PC-3 (cell line): Measurements from ENCODE around the gene AP3B1.
A peak's percentile ranks its signal among the peaks of the same experiment; 100 is the strongest.

Experiments used
- CTCF ChIP-seq: fragments of 300-600 bp; sonication (generic); conservative IDR thresholded peaks from 2 replicates; pipeline ENCODE4 v1.5.1; 2017; ENCODE audit warnings: antibody characterized with exemption, low read depth, mild to moderate bottlenecking, low read length
- EZH2 ChIP-seq: fragments of 300-600 bp; sonication (generic); IDR thresholded peaks from one replicate; pipeline ENCODE4 v1.6.1; 2017; ENCODE audit warnings: antibody characterized with exemption, mild to moderate bottlenecking, low read length; ENCODE audit not compliant: unreplicated experiment

- TF ChIP-seq CTCF (peak; percentile 39), EZH2 (no peak)
These were observed 237.5 kb downstream of the AP3B1 start for GRCh38 chr5:78056901-78057514.
